DOHH2 (cell line): Measurements from ENCODE around the gene ST7.

Experiments used
- EZH2phosphoT487 ChIP-seq: fragments of 200-600 bp; sonication (generic); IDR thresholded peaks from 2 replicates; pipeline ENCODE4 v1.6.1; 2017; ENCODE audit warnings: borderline replicate concordance, mild to moderate bottlenecking, antibody characterized with exemption, low read length, moderate library complexity, mixed read lengths
- TF ChIP-seq, protein P1 (sequence below): fragments of 200-600 bp; sonication (generic); IDR thresholded peaks from one replicate; pipeline ENCODE4 v1.5.1; 2014; ENCODE audit warnings: antibody characterized with exemption, mild to moderate bottlenecking, low read depth, low read length; ENCODE audit not compliant: poor library complexity, severe bottlenecking

DNA sequence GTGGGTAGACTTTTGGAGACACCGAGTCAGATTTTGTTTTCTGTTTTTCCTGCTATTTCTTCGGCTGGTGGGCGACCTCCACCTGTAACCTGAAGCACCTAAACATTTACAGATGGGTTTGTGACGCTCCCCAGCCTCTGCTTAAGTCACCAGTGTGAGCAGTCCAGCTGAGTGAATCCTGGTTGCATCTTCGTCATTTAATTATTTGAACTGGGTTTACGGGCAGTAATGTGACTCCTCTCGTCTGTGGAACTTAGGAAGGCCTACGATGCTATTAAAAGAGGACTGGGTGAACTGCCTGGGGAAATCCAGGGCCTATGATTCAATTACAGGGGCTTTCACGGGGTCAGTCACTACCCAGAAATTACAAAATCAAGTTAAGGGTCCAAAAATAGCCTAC lies 317.1 kb downstream of the ST7 start:
- TF ChIP-seq, protein P1, sequence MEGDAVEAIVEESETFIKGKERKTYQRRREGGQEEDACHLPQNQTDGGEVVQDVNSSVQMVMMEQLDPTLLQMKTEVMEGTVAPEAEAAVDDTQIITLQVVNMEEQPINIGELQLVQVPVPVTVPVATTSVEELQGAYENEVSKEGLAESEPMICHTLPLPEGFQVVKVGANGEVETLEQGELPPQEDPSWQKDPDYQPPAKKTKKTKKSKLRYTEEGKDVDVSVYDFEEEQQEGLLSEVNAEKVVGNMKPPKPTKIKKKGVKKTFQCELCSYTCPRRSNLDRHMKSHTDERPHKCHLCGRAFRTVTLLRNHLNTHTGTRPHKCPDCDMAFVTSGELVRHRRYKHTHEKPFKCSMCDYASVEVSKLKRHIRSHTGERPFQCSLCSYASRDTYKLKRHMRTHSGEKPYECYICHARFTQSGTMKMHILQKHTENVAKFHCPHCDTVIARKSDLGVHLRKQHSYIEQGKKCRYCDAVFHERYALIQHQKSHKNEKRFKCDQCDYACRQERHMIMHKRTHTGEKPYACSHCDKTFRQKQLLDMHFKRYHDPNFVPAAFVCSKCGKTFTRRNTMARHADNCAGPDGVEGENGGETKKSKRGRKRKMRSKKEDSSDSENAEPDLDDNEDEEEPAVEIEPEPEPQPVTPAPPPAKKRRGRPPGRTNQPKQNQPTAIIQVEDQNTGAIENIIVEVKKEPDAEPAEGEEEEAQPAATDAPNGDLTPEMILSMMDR: no peak
- TF ChIP-seq EZH2phosphoT487: no peak
